HT-29 (cell line): ENCODE data around the gene ZNF222. TPM values are rescaled to one million over a fixed set of nuclear protein-coding genes. Genes with fewer than 3 reads are reported as not detected.

Source experiments
- DNase-seq: peaks from one replicate; pipeline ENCODE4 v3.0.0-alpha.2; 2015; ENCODE audit warnings: low spot score
- small RNA-seq: library from RNA; depleted of rRNA; stranded (forward); fragments of <200 nt; gene quantifications from one replicate; pipeline ENCODE3, GENCODE V24; 2014
- total RNA-seq: library from RNA; depleted of rRNA; stranded (reverse); fragments of >200 nt; shearing (Covaris generic); gene quantifications from 2 replicates; pipeline ENCODE4 v1.2.3, GENCODE V29; 2014; rRNA removed

The ZNF222 gene
- total RNA-seq, 1 experiment from 2014 or later: 2.0 TPM

DNA sequence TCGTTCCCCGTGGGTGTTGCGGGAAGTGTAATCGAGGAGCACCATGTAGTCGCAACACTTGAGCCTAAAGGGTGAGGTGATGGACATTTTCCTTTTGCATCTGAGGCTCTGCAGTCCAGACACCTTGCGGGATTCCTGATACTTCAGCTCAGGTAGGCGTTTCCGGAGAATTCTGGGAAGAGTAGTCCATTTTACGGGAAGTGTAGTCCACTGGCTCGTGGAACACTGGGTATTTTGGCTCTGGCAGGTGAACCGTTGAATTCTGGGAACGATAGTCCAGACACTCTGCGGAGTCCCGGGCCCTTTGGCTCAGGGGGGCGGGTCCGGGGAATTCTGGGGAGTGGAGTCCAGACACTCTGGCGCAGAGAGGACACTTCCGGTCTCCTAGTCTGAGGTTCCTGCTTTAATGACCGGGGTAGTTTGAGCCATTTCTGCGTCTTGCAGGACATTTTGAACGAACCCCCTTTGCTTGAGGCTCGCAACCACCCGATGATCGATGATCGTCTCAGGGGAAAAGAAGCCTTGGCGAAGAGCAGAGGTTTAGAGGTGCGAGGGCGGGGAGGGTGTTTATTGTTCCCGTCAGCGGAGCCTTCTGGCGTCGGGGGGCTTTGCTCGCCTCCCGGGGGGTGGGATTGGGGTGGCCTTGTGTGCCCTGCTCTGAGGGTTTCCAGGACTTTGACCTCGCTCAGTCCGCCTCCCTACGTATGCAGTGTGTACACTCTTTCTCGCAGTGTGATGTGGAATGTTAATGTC is 26.6 kb downstream of the ZNF222 start, which contains the start of gene ZNF223:
TSS of gene ZNF223 (plus strand) at position 387 of the 753 bp plus-strand sequence. CDS start 3,141 bp downstream, outside the sequence.
- DNase-seq: peak; percentile 100

DNA sequence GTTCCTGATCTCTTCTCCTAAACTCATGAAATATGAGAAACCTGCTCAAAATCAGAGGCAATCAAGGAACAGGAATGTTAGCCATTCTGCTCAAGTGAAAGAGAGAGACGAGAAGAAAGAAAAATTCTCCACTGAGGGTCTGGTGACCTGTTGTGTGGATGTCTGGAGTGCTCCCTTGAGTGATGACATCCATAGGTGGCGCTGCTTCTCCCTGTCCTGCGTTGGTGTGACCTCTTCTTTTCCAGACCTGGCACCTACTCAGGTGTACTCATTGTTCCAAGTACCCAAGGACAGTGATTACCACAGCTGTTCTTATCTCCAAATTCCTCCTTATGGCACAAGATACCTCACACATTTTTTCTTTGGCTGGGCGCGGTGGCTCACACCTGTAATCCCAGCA is 30.7 kb downstream of the ZNF222 start:
- peak; percentile 16 for DNase-seq

DNA sequence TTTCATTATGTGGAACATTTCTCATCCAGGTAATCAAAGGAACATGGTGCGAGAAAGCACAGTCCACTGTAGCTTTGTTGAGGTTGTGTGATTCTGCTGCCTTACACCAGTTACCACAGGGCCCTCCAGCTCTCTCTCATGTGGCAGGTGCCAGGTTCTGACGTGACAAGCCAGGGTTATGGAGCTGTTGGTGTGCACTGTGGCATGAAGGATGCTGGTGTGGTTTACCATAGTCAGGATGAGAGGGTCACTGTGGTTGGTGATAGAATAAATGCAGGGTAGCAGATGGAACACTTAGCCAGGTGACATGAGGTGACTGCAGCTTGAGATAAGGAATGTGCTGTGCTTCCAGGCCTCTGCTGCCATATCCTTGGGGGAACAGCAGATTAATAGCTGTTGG is 34.0 kb downstream of the ZNF222 start:
- DNase-seq: no peak

DNA sequence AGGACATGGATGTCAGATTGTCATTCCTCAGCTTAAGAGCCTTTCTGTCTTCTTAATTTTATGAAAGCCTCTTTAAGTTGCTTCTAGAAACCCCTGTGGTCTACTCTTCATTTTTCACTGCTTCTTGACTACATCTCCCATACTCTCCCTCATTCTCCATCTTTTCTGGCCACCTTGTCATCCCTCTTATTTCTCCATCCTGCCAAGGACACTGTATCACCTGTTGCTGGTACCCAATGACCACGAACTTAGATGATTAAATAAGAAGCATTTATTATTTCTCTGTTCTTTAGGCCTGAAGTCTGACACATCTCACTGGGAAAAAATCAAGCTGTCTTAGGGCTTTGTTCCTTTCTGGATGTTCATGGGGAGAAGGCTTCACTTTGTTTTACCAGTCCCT is 35.9 kb downstream of the ZNF222 start:
- DNase-seq: no peak

DNA sequence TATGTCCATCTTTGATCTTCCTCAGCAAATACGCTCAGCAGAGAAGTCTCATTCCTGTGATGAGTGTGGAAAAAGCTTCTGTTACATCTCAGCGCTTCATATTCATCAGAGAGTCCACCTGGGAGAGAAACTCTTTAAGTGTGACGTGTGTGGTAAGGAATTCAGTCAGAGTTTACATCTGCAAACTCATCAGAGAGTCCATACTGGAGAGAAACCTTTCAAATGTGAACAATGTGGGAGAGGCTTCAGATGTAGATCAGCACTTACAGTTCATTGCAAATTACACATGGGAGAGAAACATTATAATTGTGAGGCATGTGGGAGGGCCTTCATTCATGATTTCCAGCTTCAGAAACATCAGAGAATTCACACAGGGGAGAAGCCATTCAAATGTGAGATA is 41.1 kb downstream of the ZNF222 start:
- no peak for DNase-seq

DNA sequence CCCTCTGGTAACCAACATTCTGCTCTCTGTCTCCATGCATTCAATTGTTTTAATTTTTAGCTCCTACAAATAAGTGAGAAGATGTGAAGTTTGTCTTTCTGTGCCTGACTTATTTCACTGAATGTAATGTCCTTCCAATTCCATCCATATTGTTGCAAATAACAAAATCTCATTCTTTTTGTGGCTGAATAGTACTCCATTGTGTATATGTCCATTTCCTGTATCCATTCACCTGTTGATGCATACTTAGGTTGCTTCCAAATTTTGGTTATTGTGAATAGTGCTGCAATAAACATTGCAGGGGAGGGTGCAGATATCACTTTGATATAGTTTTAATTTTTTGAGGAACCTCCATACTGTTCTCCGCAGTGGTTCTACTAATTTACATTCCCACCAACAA is 44.2 kb downstream of the ZNF222 start:
- no peak for DNase-seq

DNA sequence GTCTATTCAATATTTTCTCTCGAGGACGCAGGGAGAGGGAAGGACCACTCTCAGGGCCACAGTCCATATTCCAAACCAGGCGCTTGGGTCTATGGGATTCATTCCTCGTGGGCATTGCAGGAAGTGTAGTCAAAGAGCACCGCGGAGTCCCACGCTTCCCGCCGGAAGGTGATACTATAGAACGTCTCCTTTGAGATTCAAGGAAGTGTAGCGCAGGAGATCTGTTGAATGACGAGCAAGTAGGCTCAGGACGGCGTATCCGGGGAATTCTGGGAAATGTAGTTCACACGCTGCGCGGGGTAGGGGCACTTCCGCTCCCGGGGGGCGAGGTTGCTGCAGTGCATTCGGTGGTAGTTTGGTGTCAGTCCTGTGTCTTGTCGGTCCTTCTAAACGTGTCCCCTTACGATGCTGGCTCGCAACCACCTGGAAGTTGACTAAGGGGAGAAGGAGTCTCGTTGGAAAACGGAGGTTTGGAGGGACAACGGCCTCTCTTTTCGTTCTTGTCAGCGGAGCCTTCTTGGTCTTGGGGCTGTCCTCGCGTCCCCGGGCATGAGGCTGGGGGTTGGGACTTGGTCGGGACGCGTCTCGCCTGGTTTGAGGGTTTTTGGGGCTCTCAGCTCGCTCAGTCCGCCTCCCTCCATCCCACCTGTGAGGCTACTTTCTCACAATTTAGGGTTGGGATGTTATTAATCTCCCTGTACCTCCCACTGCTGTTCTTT is 46.8 kb downstream of the ZNF222 start, which contains the start of gene ZNF284:
TSS of gene ZNF284 (plus strand) at position 336 of the 719 bp plus-strand sequence. CDS start 4,231 bp downstream, outside the sequence.
- peak; percentile 97 for DNase-seq

DNA sequence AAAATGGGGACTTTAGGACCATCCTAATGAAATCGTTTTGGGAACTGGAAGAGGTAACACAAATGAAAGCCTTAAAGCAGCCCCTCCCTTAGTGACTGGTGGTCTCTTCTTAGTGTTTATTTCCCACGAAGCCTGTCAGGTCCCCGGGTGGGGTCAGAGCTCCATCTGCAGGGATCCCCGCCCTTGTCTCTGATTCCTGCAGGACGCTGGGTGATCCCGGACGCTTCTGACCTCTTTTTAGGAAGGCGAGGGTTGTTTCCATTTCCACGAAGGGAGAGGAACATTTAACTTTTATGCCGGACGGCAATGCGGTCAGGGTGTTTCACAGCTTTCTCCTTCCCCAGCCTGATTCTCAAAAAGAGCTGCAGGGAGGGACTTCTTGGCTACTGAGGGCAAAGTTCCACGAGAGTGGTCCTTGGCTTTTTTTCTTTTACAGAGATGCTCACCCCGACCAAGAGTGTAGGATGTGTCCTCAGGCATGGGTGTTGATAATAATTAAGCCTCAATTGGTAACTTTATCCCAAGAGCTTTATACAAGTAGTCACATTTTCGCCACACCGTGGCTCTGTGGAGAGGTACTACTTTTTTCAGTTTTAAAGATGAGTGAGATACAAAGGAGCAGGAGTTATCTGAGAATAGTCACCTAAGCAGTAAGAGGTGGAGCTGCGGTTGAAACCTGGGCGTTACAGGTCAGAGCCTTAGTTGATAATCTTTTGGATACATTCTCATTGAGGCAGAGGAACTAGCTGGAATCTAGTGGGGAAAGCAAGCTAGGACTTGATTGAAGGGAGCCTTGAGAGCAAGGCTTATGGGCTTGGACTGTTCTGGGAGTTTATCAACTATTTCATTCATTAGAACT is 47.6 kb downstream of the ZNF222 start:
- peak; percentile 41 for DNase-seq

DNA sequence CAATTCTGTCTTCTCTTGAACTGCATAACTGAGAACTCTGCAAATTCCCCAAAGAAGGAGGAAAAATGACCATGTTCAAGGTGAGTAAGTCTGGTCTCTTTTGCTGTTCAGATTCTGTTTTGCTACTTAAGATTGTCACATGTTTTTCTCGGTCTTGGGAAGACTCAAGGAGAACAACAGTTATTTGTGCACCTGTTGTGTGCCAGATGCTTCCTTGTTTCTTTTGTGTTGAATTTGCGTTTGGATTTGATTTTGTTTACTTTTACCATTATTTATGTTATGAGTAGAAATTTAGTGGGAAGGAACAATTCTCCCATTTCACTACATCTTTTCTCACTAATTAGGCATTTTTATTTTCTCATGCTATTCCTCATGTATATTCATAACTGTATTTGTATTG is 51.1 kb downstream of the ZNF222 start:
- no peak for DNase-seq

Small RNAs within 50 kb of the gene (small RNA-seq; reads per million reads assigned to genes)
- gene AC006213.5: not detected

Other genes with a start within 250 kb of the ZNF222 start
- 0.44 TPM in 1 of 2 replicates, not detected in the other for gene KCNN4, start 244.4 kb upstream of the ZNF222 start, total RNA-seq
- gene LYPD5, start 222.9 kb upstream of the ZNF222 start, total RNA-seq: 0.05 and 0.23 TPM in 2 replicates
- gene ZNF283, start 198.1 kb upstream of the ZNF222 start, total RNA-seq: 5.1 and 10.9 TPM in 2 replicates
- not detected in 2 replicates for gene ZNF404, start 141.4 kb upstream of the ZNF222 start, total RNA-seq
- 8.4 and 9.3 TPM in 2 replicates for gene ZNF45, start 90.1 kb upstream of the ZNF222 start, total RNA-seq
- gene ZNF221, start 74.2 kb upstream of the ZNF222 start, total RNA-seq: 0.68 and 0.97 TPM in 2 replicates
- gene ZNF155, start 41.2 kb upstream of the ZNF222 start, total RNA-seq: 3.2 and 5.7 TPM in 2 replicates
- 0.53 and 1.8 TPM in 2 replicates for gene ZNF230, start 22.4 kb upstream of the ZNF222 start, total RNA-seq
- gene ZNF223, start 26.7 kb downstream of the ZNF222 start, total RNA-seq: 2.3 and 2.7 TPM in 2 replicates
- gene ZNF284, start 46.8 kb downstream of the ZNF222 start, total RNA-seq: 0.38 and 0.63 TPM in 2 replicates
- 9.7 and 17.3 TPM in 2 replicates for gene ZNF224, start 69.0 kb downstream of the ZNF222 start, total RNA-seq
- gene ZNF225, start 88.0 kb downstream of the ZNF222 start, total RNA-seq: 0.44 and 0.64 TPM in 2 replicates
- gene ZNF234, start 116.2 kb downstream of the ZNF222 start, total RNA-seq: 2.0 and 4.6 TPM in 2 replicates
- 9.0 and 18.4 TPM in 2 replicates for gene ZNF226, start 139.7 kb downstream of the ZNF222 start, total RNA-seq
- gene ZNF227, start 187.2 kb downstream of the ZNF222 start, total RNA-seq: 8.1 and 10.7 TPM in 2 replicates
- gene ZNF233, start 234.5 kb downstream of the ZNF222 start, total RNA-seq: 0.31 and 0.94 TPM in 2 replicates